Thyroid gland (tissue), 4 donors: ENCODE results near the gene GRIP2.

ENCODE experiments used
- CTCF ChIP-seq, 6 experiments: fragments of 200-600 bp in 3 of 6; fragments of 450-650 bp in 3 of 6; sonication (generic) in 3 of 6; IDR thresholded peaks; one replicate each; pipeline ENCODE4 v1.5.1; 2016 to 2019; ENCODE audit warnings: antibody characterized with exemption in 6 of 6, mild to moderate bottlenecking in 2 of 6, inconsistent platforms in 1 of 6, moderate library complexity in 1 of 6
- POLR2A ChIP-seq, 2 donors: fragments of 450-650 bp; IDR thresholded peaks; one replicate each; pipeline ENCODE4 v1.6.1; 2017; ENCODE audit warnings: antibody characterized with exemption in 2 of 2, mild to moderate bottlenecking in 2 of 2, moderate library complexity in 1 of 2

- no peak for TF ChIP-seq CTCF (IDR thresholded peaks at IDR 0.05)
- no peak for TF ChIP-seq POLR2A (IDR thresholded peaks at IDR 0.05)
Measured at GRCh38 chr3:14471690-14472089, 68.5 kb downstream of the GRIP2 start.
